WTC11 (cell line): ENCODE results near the gene ADAM17.

Experiments
- FOXP4 ChIP-seq: sonication (generic); formaldehyde crosslinking; IDR thresholded peaks from 2 replicates; pipeline ENCODE4 v1.8.0; 2022; ENCODE audit warnings: mild to moderate bottlenecking, missing genetic modification reagents
- TF ChIP-seq, protein P1 (sequence below): fragments of 200-600 bp; IDR thresholded peaks from 2 replicates; pipeline ENCODE4 v1.8.0; 2022; ENCODE audit warnings: antibody characterized with exemption

DNA sequence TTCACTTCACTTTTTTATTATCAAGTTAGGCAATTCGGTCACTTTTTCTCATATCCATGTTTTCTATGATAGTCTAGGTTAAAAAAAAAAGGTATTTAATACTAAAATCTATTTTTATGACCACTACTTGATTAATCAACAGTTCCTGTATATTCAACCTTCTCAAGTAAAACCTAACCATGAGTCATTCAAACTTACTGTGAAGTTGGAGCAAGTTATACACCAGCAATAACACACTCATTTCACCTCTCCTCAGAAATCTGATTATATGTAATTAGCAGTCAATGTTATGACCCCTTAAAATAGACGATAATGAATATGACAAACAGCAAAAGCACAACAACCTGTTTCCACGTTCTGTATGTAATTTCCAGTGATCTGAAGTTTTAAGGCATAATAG lies 35.0 kb upstream of the ADAM17 start:
- TF ChIP-seq, protein P1, sequence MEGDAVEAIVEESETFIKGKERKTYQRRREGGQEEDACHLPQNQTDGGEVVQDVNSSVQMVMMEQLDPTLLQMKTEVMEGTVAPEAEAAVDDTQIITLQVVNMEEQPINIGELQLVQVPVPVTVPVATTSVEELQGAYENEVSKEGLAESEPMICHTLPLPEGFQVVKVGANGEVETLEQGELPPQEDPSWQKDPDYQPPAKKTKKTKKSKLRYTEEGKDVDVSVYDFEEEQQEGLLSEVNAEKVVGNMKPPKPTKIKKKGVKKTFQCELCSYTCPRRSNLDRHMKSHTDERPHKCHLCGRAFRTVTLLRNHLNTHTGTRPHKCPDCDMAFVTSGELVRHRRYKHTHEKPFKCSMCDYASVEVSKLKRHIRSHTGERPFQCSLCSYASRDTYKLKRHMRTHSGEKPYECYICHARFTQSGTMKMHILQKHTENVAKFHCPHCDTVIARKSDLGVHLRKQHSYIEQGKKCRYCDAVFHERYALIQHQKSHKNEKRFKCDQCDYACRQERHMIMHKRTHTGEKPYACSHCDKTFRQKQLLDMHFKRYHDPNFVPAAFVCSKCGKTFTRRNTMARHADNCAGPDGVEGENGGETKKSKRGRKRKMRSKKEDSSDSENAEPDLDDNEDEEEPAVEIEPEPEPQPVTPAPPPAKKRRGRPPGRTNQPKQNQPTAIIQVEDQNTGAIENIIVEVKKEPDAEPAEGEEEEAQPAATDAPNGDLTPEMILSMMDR: no peak
- no peak for TF ChIP-seq FOXP4
